Neural progenitor cell (in vitro differentiated cells): Measurements from ENCODE around the gene FREM2.

Source experiments
- EZH2 ChIP-seq: fragments of 200-600 bp; sonication (generic); IDR thresholded peaks from 2 replicates; pipeline ENCODE4 v1.6.1; 2017; ENCODE audit warnings: antibody characterized with exemption, mild to moderate bottlenecking, moderate library complexity
- EZH2phosphoT487 ChIP-seq: fragments of 200-600 bp; sonication (generic); IDR thresholded peaks from 2 replicates; pipeline ENCODE4 v1.6.1; 2017; ENCODE audit warnings: antibody characterized with exemption
- TF ChIP-seq, protein P1 (sequence below): fragments of 200-600 bp; sonication (generic); IDR thresholded peaks from 2 replicates; pipeline ENCODE4 v1.5.1; 2017; ENCODE audit warnings: antibody characterized with exemption, mild to moderate bottlenecking

DNA sequence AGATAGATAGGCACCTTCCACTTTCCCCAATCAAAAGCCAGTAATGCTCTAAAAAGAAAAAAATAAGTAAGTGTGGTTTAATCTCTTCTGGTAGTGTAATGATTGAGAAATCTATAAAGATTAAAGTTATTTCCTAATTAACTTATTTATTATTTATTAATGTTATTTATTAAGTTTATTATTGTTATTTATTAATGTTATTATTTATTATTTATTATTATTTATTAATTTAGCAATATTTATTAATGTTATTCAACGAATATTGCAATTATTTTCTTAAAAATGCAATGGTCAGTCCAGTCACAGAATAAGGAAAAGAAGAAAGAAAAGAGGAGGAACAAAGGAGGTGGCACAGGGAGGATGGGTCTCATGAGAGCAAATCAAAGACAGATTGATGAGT is 100.7 kb downstream of the FREM2 start:
- TF ChIP-seq, protein P1, sequence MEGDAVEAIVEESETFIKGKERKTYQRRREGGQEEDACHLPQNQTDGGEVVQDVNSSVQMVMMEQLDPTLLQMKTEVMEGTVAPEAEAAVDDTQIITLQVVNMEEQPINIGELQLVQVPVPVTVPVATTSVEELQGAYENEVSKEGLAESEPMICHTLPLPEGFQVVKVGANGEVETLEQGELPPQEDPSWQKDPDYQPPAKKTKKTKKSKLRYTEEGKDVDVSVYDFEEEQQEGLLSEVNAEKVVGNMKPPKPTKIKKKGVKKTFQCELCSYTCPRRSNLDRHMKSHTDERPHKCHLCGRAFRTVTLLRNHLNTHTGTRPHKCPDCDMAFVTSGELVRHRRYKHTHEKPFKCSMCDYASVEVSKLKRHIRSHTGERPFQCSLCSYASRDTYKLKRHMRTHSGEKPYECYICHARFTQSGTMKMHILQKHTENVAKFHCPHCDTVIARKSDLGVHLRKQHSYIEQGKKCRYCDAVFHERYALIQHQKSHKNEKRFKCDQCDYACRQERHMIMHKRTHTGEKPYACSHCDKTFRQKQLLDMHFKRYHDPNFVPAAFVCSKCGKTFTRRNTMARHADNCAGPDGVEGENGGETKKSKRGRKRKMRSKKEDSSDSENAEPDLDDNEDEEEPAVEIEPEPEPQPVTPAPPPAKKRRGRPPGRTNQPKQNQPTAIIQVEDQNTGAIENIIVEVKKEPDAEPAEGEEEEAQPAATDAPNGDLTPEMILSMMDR = no peak
- TF ChIP-seq EZH2 = no peak
- no peak for TF ChIP-seq EZH2phosphoT487
